Right cardiac atrium (tissue), 5 donors: ENCODE measurements around the gene AHCYL2. TPM values are rescaled to one million over a fixed set of nuclear protein-coding genes. Genes with fewer than 3 reads are reported as not detected.

Experiments
- ATAC-seq, 2 donors: fragments of 200-7000 bp; cut with Tn5 transposase; one replicate each; pipeline versions ENCODE4 v1.8.0 to v1.9.1; 2020; ENCODE audit warnings: moderate library complexity in 2 of 2, mild to moderate bottlenecking in 1 of 2
- DNase-seq, 3 donors: peaks; one replicate each; pipeline ENCODE4 v3.0.0-alpha.2; 2020
- H3K27ac ChIP-seq: one replicate; pipeline ENCODE4 v1.5.1; 2013; ENCODE audit warnings: mild to moderate bottlenecking, low read length, control low read depth, moderate library complexity
- H3K27me3 ChIP-seq: one replicate; pipeline ENCODE4 v1.6.1; 2013; ENCODE audit not compliant: control insufficient read depth, insufficient read depth
- H3K4me1 ChIP-seq: one replicate; pipeline ENCODE4 v1.6.1; 2013; ENCODE audit warnings: low read length; ENCODE audit not compliant: control insufficient read depth, insufficient read depth
- H3K4me3 ChIP-seq: one replicate; pipeline ENCODE4 v1.5.1; 2013; ENCODE audit warnings: low read length, control low read depth
- H3K9me3 ChIP-seq: one replicate; pipeline ENCODE4 v1.6.1; 2013; ENCODE audit warnings: low read length; ENCODE audit not compliant: control insufficient read depth
- WGBS: extraction: QIAGEN DNeasy Blood & Tissue Kit; methylation state at CpG from one replicate; pipeline ENCODE4 v1.1.7; 2013; 5-methylcytosine and 5-hydroxymethylcytosine counted together
- intact Hi-C, 4 donors: fragments of 100-400 bp; cut with DNase I; formaldehyde crosslinking; loops; one replicate each; pipeline versions ENCODE4 v1.11.0 to v1.14.0; 2022 to 2023
- polyA plus RNA-seq: library from polyadenylated mRNA; stranded (reverse); fragments of 200-250 nt; gene quantifications from one replicate; pipeline ENCODE4 v1.2.3, GENCODE V29; 2013
- total RNA-seq, 4 donors: library from RNA; stranded (reverse); fragmentation: NEBNext Ultra II Directional; extraction: Animal tissue kit (Norgen Biotek cat#: 25700); gene quantifications; one replicate each; pipeline ENCODE4 v1.2.1, GENCODE V29; 2021
- donor health status: healthy with polysubstance abuse.
- donor health status: DM: no; HTN: yes; CAD: no.
- donor health status: DM: no; HTN: no; CAD: no.
- donor health status: DM: no; HTN: yes; CAD: no; lungs with severe emphysema.
- donor health status: DM: yes; HTN: yes; CAD: no.

Gene AHCYL2
- total and polyA plus RNA-seq, 5 donors: 1.8 to 8.8 (median 7.1) TPM

GRCh38 chr7:129371487-129371886, 146.7 kb downstream of the AHCYL2 start:
- peaks cover 3% of the 10 kb centered on the region for H3K4me1 ChIP-seq
- H3K9me3 ChIP-seq: no peaks in the 10 kb centered on the region
- DNase-seq (no peak), ATAC-seq (no peak)
- no peaks in the 10 kb centered on the region for H3K27me3 ChIP-seq
- intact Hi-C loops: no loop called here
- no peak overlapping the region for H3K27ac ChIP-seq
- no peak overlapping the region for H3K4me3 ChIP-seq
- 79% methylated on average over 3 of the region's 3 CpGs for WGBS

DNA sequence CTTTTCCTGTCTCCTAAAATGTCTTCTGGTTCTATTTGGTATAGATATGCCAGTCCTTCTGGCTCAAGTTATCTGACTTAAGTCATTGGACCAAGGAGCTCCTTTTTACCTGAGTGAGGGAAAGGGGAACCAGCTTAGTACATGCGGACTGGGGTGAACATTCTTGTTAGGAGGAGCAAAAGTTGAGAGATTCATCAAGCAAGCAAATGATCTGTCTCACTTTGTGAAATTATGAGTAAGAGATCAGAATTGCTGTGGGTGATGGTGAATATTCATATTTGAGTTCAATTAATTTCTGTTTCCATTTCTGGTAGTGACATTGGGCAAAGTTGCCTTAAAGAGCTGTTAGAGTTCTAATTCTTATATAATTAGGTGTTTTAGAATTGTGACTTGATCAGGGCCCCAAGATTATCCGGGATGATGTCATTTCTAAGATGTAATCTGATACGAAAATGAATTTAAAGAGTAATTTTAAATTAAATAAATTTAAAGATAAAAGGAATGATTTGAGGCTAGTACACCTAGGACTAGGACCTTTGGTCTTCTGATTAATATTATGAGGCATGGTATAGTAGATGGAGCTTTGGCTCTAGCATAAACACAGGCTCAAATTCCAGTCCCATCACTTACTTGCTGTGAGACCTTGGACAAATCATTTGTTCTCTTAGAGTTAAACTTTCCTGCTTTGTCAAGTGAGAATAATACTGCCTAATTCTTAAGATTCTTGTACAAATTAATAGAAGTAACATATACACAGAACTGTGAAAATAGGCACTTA, 149.0 kb downstream of the AHCYL2 start:
- ATAC-seq: no peak
- no peak for DNase-seq
- Histone ChIP-seq H3K27ac (no peak overlapping the region), H3K9me3 (no peaks in the 10 kb centered on the region), H3K27me3 (no peaks in the 10 kb centered on the region), H3K4me3 (no peak overlapping the region), H3K4me1 (peaks cover 1% of the 10 kb centered on the region)
- WGBS: 91% methylated on average over 3 of the region's 3 CpGs
- intact Hi-C loops: no loop called here

DNA sequence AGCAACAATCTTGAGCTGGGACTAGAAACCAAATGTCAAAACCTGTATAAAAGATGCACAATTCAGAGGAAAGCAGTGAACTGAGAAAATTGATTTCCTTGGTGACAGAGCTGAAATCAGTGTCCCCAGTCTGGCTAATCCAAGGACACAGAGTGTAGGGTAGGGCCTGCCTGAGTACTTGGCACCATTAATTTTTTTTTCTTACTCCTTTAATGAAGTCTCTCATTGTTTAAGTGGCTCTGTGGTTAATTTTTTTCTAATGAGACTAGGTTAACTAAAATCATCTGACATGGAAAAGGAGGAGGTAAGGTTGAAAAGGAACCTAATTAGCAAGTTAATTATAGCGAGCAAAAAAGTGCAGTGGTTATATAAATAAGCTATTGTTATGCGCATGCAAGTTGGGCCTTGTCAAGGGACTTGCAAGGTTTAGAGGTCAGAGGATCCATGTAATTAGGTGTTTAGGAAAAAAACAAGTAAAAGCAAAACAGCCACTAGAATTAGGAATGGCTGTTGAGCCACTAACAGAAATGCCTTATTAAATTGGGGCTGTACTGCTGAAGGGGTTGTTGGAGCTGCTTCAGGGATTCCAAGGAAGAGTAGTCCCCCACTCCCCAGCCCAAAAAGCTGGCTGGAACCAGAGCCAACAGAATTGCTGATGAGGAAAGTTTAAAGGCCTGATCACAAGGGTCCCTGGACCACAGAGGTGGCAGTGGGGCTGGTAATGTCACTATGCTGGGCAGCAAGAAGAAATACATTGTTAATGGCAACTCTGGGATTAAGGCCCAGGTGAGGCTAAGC, 150.5 kb downstream of the AHCYL2 start:
- peaks cover 1% of the 10 kb centered on the region for H3K4me1 ChIP-seq
- H3K27ac ChIP-seq: no peak overlapping the region
- 91% methylated on average over 2 of the region's 2 CpGs for WGBS
- intact Hi-C loops: no loop called here
- no peaks in the 10 kb centered on the region for H3K27me3 ChIP-seq
- DNase-seq: no peak
- H3K4me3 ChIP-seq: no peak overlapping the region
- ATAC-seq: no peak
- no peaks in the 10 kb centered on the region for H3K9me3 ChIP-seq

DNA sequence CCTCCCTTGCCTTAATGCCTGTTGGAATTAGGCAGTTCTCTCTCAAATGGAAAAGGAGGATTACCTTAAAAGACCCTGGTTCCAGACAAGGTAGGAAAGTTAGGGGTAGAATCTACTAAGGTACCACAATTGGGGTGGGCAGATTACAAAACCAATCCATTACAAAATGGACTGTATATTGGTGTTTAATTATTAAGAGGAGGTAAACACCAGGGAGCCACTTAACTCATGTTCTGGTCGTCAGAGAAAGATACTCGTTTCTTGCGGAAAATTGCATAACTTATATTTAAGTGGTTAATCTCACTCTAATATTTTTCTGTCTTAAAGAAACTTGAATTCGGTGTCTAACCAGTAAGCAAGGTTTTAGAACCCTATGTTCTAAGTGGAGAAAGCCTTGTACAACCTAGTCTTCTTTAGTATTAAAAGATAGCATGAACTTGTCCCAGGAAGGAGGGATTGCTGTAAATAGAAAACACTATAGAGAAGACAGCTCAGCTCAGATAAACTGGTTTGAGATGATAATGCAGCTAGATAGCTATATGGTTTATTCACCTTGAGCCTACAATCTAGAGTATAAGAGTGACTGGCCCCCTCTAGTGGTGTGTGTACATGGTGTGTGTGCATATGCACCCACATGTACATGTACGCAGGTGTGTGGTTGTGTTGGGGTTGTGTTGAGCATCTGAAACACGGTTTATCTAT, 151.4 kb downstream of the AHCYL2 start:
- Histone ChIP-seq H3K27me3 (no peaks in the 10 kb centered on the region), H3K9me3 (no peaks in the 10 kb centered on the region), H3K4me3 (no peak overlapping the region), H3K4me1 (peaks cover 1% of the 10 kb centered on the region), H3K27ac (no peak overlapping the region)
- 78% methylated on average over 6 of the region's 6 CpGs for WGBS
- no peak for DNase-seq
- ATAC-seq: peak in 1 of 2 donors; percentile 51
- intact Hi-C loops: no loop called here

GRCh38 chr7:129376778-129377700, 152.2 kb downstream of the AHCYL2 start:
- no peaks in the 10 kb centered on the region for H3K9me3 ChIP-seq
- peaks cover 1% of the 10 kb centered on the region for H3K4me1 ChIP-seq
- no peak for DNase-seq
- ATAC-seq: no peak
- H3K27me3 ChIP-seq: no peaks in the 10 kb centered on the region
- H3K4me3 ChIP-seq: no peak overlapping the region
- intact Hi-C loops: no loop called here
- H3K27ac ChIP-seq: no peak overlapping the region
- 70% methylated on average over 6 of the region's 6 CpGs for WGBS

GRCh38 chr7:129381710-129382484, 157.1 kb downstream of the AHCYL2 start:
- ATAC-seq: no peak
- no peak overlapping the region for H3K4me3 ChIP-seq
- WGBS: 96% methylated on average over 9 of the region's 9 CpGs
- H3K4me1 ChIP-seq: no peaks in the 10 kb centered on the region
- intact Hi-C loops: no loop called here
- H3K27me3 ChIP-seq: no peaks in the 10 kb centered on the region
- DNase-seq: no peak
- H3K27ac ChIP-seq: no peak overlapping the region
- no peaks in the 10 kb centered on the region for H3K9me3 ChIP-seq

DNA sequence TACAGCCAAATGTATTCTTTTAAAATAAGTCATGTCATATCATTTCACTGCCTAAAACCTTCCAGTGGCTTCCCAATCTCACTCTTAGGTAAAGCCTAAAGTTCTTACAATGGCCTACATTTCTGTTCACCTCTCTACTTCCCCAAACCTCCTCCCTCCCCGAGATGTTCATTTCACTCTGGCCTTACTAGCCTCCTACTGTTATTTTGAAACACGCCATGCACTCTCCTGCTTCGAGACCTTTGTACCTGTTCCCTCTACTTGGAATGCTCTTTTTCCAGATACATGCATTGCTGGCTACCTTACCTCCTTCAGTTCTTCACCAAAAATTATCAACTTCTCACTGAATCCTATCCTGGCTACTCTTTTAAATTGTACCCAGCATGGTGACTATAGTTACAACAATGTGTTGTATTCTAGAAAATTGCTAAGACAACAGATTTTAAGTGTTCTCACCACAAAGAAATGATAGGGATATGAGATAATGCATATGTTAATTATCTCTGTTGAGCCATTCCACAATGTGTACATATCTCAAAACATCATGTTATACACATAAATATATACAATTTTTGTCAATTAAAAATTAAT, 158.8 kb downstream of the AHCYL2 start:
- Histone ChIP-seq H3K9me3 (no peaks in the 10 kb centered on the region), H3K4me3 (no peak overlapping the region), H3K27ac (no peak overlapping the region), H3K4me1 (no peaks in the 10 kb centered on the region), H3K27me3 (no peaks in the 10 kb centered on the region)
- DNase-seq (no peak), ATAC-seq (no peak)
- 64% methylated on average over 3 of the region's 3 CpGs for WGBS
- intact Hi-C loops: no loop called here

GRCh38 chr7:129385116-129385515, 160.3 kb downstream of the AHCYL2 start:
- intact Hi-C loops: no loop called here
- no peak for ATAC-seq
- no peak overlapping the region for H3K4me3 ChIP-seq
- no peaks in the 10 kb centered on the region for H3K9me3 ChIP-seq
- no peaks in the 10 kb centered on the region for H3K27me3 ChIP-seq
- no peak overlapping the region for H3K27ac ChIP-seq
- DNase-seq: no peak
- no peaks in the 10 kb centered on the region for H3K4me1 ChIP-seq
- 93% methylated on average over 1 of the region's 1 CpG for WGBS

DNA sequence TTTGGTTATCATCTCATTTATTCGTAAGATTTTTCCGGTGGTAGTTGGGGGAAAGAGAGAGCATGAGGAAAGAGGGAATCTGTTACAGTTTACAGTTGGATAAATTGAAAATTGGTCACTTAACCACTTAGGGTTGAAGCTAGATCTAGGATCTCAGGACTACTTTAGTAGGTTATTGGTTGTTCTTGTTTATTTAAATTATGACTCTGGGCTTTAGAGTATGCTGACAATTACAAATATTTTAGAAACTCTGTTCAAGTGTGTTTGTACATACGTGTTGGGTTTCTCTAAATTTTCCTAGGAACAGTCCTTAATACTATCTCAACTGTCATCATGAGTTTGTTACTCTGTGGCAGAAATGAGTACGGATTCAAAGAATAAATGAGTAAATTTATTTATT, 160.8 kb downstream of the AHCYL2 start:
- intact Hi-C loops: no loop called here
- Histone ChIP-seq H3K9me3 (no peaks in the 10 kb centered on the region), H3K4me3 (no peak overlapping the region), H3K27me3 (no peaks in the 10 kb centered on the region), H3K27ac (no peak overlapping the region), H3K4me1 (peaks cover under 1% of the 10 kb centered on the region)
- WGBS: 97% methylated on average over 4 of the region's 4 CpGs
- no peak for DNase-seq
- no peak for ATAC-seq

- H3K27me3 ChIP-seq: no peaks in the 10 kb centered on the region
- DNase-seq (no peak), ATAC-seq (no peak)
- H3K9me3 ChIP-seq: no peaks in the 10 kb centered on the region
- no peak overlapping the region for H3K4me3 ChIP-seq
- no peak overlapping the region for H3K27ac ChIP-seq
- peaks cover 1% of the 10 kb centered on the region for H3K4me1 ChIP-seq
- intact Hi-C loops: no loop called here
These were observed 161.7 kb downstream of the AHCYL2 start for GRCh38 chr7:129386506-129386905.
